ENCODE measurements around the gene GMCL2.

DNA sequence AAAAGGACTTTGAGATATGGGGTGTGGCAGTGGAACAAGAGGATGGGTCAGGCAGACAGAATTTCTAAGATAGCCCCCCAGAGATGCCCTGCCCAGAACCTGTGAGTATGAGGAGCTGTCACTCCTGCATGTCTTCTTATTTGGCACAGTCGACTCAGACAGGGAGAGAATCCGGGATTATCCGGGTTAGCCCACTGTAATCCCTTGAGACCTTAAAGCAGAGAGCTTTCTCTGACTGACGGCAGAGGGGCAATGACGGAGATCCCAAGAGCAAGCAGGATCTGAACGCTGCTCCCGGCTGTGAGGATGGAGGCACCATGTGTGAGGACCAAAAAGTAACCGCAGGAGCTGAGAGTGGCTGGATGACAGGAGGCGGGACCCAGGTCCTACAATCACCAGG, 24.7 kb downstream of the GMCL2 start:
- TF ChIP-seq, protein P1, sequence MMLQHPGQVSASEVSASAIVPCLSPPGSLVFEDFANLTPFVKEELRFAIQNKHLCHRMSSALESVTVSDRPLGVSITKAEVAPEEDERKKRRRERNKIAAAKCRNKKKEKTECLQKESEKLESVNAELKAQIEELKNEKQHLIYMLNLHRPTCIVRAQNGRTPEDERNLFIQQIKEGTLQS (IDR thresholded peaks at IDR 0.05) = no peak
- TF ChIP-seq, protein P2, sequence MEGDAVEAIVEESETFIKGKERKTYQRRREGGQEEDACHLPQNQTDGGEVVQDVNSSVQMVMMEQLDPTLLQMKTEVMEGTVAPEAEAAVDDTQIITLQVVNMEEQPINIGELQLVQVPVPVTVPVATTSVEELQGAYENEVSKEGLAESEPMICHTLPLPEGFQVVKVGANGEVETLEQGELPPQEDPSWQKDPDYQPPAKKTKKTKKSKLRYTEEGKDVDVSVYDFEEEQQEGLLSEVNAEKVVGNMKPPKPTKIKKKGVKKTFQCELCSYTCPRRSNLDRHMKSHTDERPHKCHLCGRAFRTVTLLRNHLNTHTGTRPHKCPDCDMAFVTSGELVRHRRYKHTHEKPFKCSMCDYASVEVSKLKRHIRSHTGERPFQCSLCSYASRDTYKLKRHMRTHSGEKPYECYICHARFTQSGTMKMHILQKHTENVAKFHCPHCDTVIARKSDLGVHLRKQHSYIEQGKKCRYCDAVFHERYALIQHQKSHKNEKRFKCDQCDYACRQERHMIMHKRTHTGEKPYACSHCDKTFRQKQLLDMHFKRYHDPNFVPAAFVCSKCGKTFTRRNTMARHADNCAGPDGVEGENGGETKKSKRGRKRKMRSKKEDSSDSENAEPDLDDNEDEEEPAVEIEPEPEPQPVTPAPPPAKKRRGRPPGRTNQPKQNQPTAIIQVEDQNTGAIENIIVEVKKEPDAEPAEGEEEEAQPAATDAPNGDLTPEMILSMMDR (IDR thresholded peaks at IDR 0.05 in 2 of 3, conservative IDR thresholded peaks at IDR 0.05 in 1 of 3; ENCODE audit: borderline replicate concordance in 1 of 3, insufficient read depth in 1 of 3, low read depth in 2 of 3, low read length in 2 of 3) = no peak
- TF ChIP-seq ZFX (IDR thresholded peaks at IDR 0.05) (no peak), ZNF274 (IDR thresholded peaks at IDR 0.05; ENCODE audit: low read depth, low read length) (no peak), EZH2 (IDR thresholded peaks at IDR 0.05) (no peak), POLR2AphosphoS5 (IDR thresholded peaks at IDR 0.05; ENCODE audit: low read depth, low read length) (no peak), SIN3A (IDR thresholded peaks at IDR 0.05; ENCODE audit: low read depth) (no peak), FOSL1 (IDR thresholded peaks at IDR 0.05; ENCODE audit: low read depth) (no peak), POLR2A (IDR thresholded peaks at IDR 0.05; ENCODE audit: borderline replicate concordance, extremely low read depth, insufficient read depth, insufficient read length) (no peak)
- TF ChIP-seq, protein P3, sequence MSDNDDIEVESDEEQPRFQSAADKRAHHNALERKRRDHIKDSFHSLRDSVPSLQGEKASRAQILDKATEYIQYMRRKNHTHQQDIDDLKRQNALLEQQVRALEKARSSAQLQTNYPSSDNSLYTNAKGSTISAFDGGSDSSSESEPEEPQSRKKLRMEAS (IDR thresholded peaks at IDR 0.05) = no peak
